Measurements from ENCODE around the gene BPHL.

GRCh38 chr6:3125815-3126214 lies 7.3 kb downstream of the BPHL start:
- TF ChIP-seq POLR2AphosphoS5 (IDR thresholded peaks at IDR 0.05) (no peak), CTCF (IDR thresholded peaks at IDR 0.05; ENCODE audit: poor library complexity, severe bottlenecking) (no peak), RAD21 (conservative IDR thresholded peaks at IDR 0.05) (no peak), MXI1 (conservative IDR thresholded peaks at IDR 0.05; ENCODE audit: poor library complexity, severe bottlenecking) (no peak)
